Measurements from ENCODE around the gene RAP2B.

RAP2B gene

GRCh38 chr3:153169793-153170383, 7.9 kb downstream of the RAP2B start:
- Histone ChIP-seq H3K4me3 (ENCODE audit: low read depth, low read length) (no peak overlapping the region), H3K27ac (no peak overlapping the region), H2AFZ (no peak overlapping the region), H3K9ac (no peak overlapping the region), H3K27me3 (ENCODE audit: control insufficient read depth, insufficient read depth, low read length) (no peaks in the 10 kb centered on the region), H3K79me2 (no peaks in the 10 kb centered on the region), H3K36me3 (ENCODE audit: control insufficient read depth, insufficient read depth, low read length) (no peaks in the 10 kb centered on the region), H3K9me3 (ENCODE audit: control insufficient read depth, low read length) (no peaks in the 10 kb centered on the region), H3K4me2 (ENCODE audit: low read length) (no peak overlapping the region), H3K4me1 (no peaks in the 10 kb centered on the region)
- TF ChIP-seq CTCF (IDR thresholded peaks at IDR 0.05): no peak

- H3K27ac ChIP-seq: no peak overlapping the region
- no peak overlapping the region for H2AFZ ChIP-seq
- no peaks in the 10 kb centered on the region for H3K79me2 ChIP-seq
- no peaks in the 10 kb centered on the region for H3K36me3 ChIP-seq (ENCODE audit: control insufficient read depth, insufficient read depth, low read length)
- H3K4me2 ChIP-seq (ENCODE audit: low read length): no peak overlapping the region
- no peak for TF ChIP-seq CTCF (IDR thresholded peaks at IDR 0.05)
- H3K4me1 ChIP-seq: no peaks in the 10 kb centered on the region
- no peak overlapping the region for H3K4me3 ChIP-seq (ENCODE audit: low read depth, low read length)
- H3K9ac ChIP-seq: no peak overlapping the region
- H3K9me3 ChIP-seq (ENCODE audit: control insufficient read depth, low read length): no peaks in the 10 kb centered on the region
- H3K27me3 ChIP-seq (ENCODE audit: control insufficient read depth, insufficient read depth, low read length): no peaks in the 10 kb centered on the region
Measured at GRCh38 chr3:153171256-153171655, 9.2 kb downstream of the RAP2B start.

- Histone ChIP-seq H3K9me3 (ENCODE audit: control insufficient read depth, low read length) (no peaks in the 10 kb centered on the region), H3K4me3 (ENCODE audit: low read depth, low read length) (no peak overlapping the region), H2AFZ (no peak overlapping the region), H3K79me2 (no peaks in the 10 kb centered on the region), H3K9ac (no peak overlapping the region), H3K4me2 (ENCODE audit: low read length) (no peak overlapping the region), H3K27ac (no peak overlapping the region), H3K27me3 (ENCODE audit: control insufficient read depth, insufficient read depth, low read length) (no peaks in the 10 kb centered on the region), H3K4me1 (no peaks in the 10 kb centered on the region), H3K36me3 (ENCODE audit: control insufficient read depth, insufficient read depth, low read length) (no peaks in the 10 kb centered on the region)
- TF ChIP-seq CTCF (IDR thresholded peaks at IDR 0.05): no peak
Measured at GRCh38 chr3:153171918-153172317, 9.9 kb downstream of the RAP2B start.

- TF ChIP-seq CTCF (IDR thresholded peaks at IDR 0.05): no peak
- Histone ChIP-seq H3K27me3 (ENCODE audit: control insufficient read depth, insufficient read depth, low read length) (no peaks in the 10 kb centered on the region), H3K79me2 (no peaks in the 10 kb centered on the region), H3K27ac (no peak overlapping the region), H2AFZ (no peak overlapping the region), H3K4me2 (ENCODE audit: low read length) (no peak overlapping the region), H3K36me3 (ENCODE audit: control insufficient read depth, insufficient read depth, low read length) (no peaks in the 10 kb centered on the region), H3K9ac (no peak overlapping the region), H3K4me3 (ENCODE audit: low read depth, low read length) (no peak overlapping the region), H3K4me1 (no peaks in the 10 kb centered on the region), H3K9me3 (ENCODE audit: control insufficient read depth, low read length) (no peaks in the 10 kb centered on the region)
Measured at GRCh38 chr3:153172796-153173757, 11.1 kb downstream of the RAP2B start.

Data from parathyroid adenoma (tissue), 2 donors.